B cell (primary cell): Measurements from ENCODE around the gene OSCAR. TPM values are rescaled to one million over a fixed set of nuclear protein-coding genes. Genes with fewer than 3 reads are reported as not detected.

ENCODE experiments used
- ATAC-seq: fragments of 200-7000 bp; cut with Tn5 transposase; one replicate; pipeline ENCODE4 v1.10.0; 2021; ENCODE audit warnings: low read depth, mild to moderate bottlenecking, moderate number of reproducible peaks, moderate library complexity
- CTCF ChIA-PET: fragments of 350-600 bp; sonication (Branson Sonifier 250); formaldehyde crosslinking; loops from one replicate; lab custom pipeline; 2021; ENCODE audit warnings: antibody characterized with exemption, inconsistent platforms; lab: Charles Lee
- POLR2A ChIA-PET: fragments of 350-600 bp; sonication (Branson Sonifier 250); formaldehyde crosslinking; loops from one replicate; lab custom pipeline; 2021; ENCODE audit warnings: antibody characterized with exemption; lab: Charles Lee
- DNase-seq: peaks from one replicate; pipeline ENCODE4 v3.0.0; 2013
- H2AFZ ChIP-seq: 2 replicates; pipeline ENCODE4 v1.6.1; 2012; ENCODE audit warnings: mild to moderate bottlenecking, low read depth, low read length; ENCODE audit not compliant: insufficient read depth, poor library complexity, severe bottlenecking
- H3K27ac ChIP-seq, 2 donors: 1 replicate in 1 of 2; 2 replicates in 1 of 2; pipeline ENCODE4 v1.5.1; 2012 to 2013; ENCODE audit warnings: low read length in 2 of 2, mild to moderate bottlenecking in 2 of 2, moderate library complexity in 1 of 2
- H3K27me3 ChIP-seq, 4 experiments: fragments of 200-600 bp in 1 of 4; sonication (generic) in 1 of 4; replicated peaks in 1 of 4; 1 replicate in 2 of 4; 2 replicates in 2 of 4; pipeline versions ENCODE4 v1.6.1 to v1.7.0; 2013 to 2016; ENCODE audit warnings: low read length in 3 of 4, mild to moderate bottlenecking in 2 of 4, mixed read lengths in 1 of 4, moderate library complexity in 1 of 4; ENCODE audit not compliant: insufficient read depth in 4 of 4, control insufficient read depth in 3 of 4; ENCODE audit errors: control extremely low read depth in 1 of 4
- H3K36me3 ChIP-seq, 2 experiments: replicated peaks in 1 of 2; 1 replicate in 1 of 2; 2 replicates in 1 of 2; pipeline versions ENCODE4 v1.6.1 to v1.7.1; 2013; ENCODE audit warnings: low read length in 1 of 2; ENCODE audit not compliant: insufficient read depth in 2 of 2, control insufficient read depth in 1 of 2; ENCODE audit errors: control extremely low read depth in 1 of 2, extremely low read depth in 1 of 2
- H3K4me1 ChIP-seq, 2 donors: fragments of 200-600 bp in 1 of 2; sonication (generic) in 1 of 2; 1 replicate in 1 of 2; 2 replicates in 1 of 2; pipeline versions ENCODE4 v1.5.1 to v1.6.1; 2013 to 2017; ENCODE audit warnings: low read length in 2 of 2; ENCODE audit not compliant: control insufficient read depth in 2 of 2, insufficient read depth in 2 of 2
- H3K4me2 ChIP-seq: replicated peaks from 2 replicates; pipeline ENCODE3; 2012; ENCODE audit warnings: mild to moderate bottlenecking, low read depth, low read length; ENCODE audit not compliant: poor library complexity, severe bottlenecking
- H3K4me3 ChIP-seq, 5 experiments: fragments of 200-600 bp in 1 of 5; sonication (generic) in 1 of 5; 1 replicate in 3 of 5; 2 replicates in 2 of 5; pipeline versions ENCODE4 v1.5.1 to v1.7.0; 2011 to 2016; ENCODE audit warnings: low read length in 4 of 5, mild to moderate bottlenecking in 4 of 5, low read depth in 2 of 5, control low read depth in 1 of 5, moderate library complexity in 1 of 5; ENCODE audit not compliant: insufficient read depth in 1 of 5; ENCODE audit errors: control extremely low read depth in 1 of 5, extremely low read depth in 1 of 5
- H3K79me2 ChIP-seq: fragments of 200-600 bp; sonication (generic); one replicate; pipeline ENCODE4 v1.6.0; 2016; ENCODE audit warnings: low read length; ENCODE audit not compliant: control insufficient read depth, insufficient read depth
- H3K9ac ChIP-seq: fragments of 200-600 bp; sonication (generic); 2 replicates; pipeline ENCODE4 v1.6.1; 2017; ENCODE audit warnings: mild to moderate bottlenecking, low read length, moderate library complexity
- H3K9me3 ChIP-seq, 3 donors: one replicate each; pipeline versions ENCODE4 v1.6.1 to v1.7.1; 2013; ENCODE audit warnings: low read length in 2 of 3; ENCODE audit not compliant: control insufficient read depth in 2 of 3, insufficient read depth in 1 of 3; ENCODE audit errors: control extremely low read depth in 1 of 3
- H4K20me1 ChIP-seq: 2 replicates; pipeline ENCODE4 v1.6.0; 2012; ENCODE audit warnings: mild to moderate bottlenecking, low read length; ENCODE audit not compliant: insufficient read depth, control insufficient read depth, poor library complexity, severe bottlenecking
- H3K27ac Mint-ChIP-seq: one replicate; pipeline ENCODE4 v1.8.0; 2021; ENCODE audit warnings: mixed read lengths
- H3K27me3 Mint-ChIP-seq: one replicate; pipeline ENCODE4 v1.8.0; 2021; ENCODE audit warnings: mixed read lengths
- H3K4me1 Mint-ChIP-seq: one replicate; pipeline ENCODE4 v1.8.0; 2021; ENCODE audit warnings: mixed read lengths
- H3K4me3 Mint-ChIP-seq: one replicate; pipeline ENCODE4 v1.8.0; 2021; ENCODE audit warnings: mixed read lengths
- H3K9me3 Mint-ChIP-seq: one replicate; pipeline ENCODE4 v1.8.0; 2022; ENCODE audit warnings: mixed read lengths; ENCODE audit not compliant: insufficient read depth
- EZH2 ChIP-seq: IDR thresholded peaks from 2 replicates; pipeline ENCODE4 v1.6.1; 2012; ENCODE audit warnings: borderline replicate concordance, low read depth, mild to moderate bottlenecking, moderate library complexity, low read length; ENCODE audit not compliant: insufficient read depth, poor library complexity, severe bottlenecking
- whole genome bisulfite sequencing: methylation state at CpG from one replicate; pipeline ENCODE4 v1.1.5; 2013; ENCODE audit warnings: missing lambda C conversion rate; ENCODE audit not compliant: insufficient coverage; 5-methylcytosine and 5-hydroxymethylcytosine counted together
- intact Hi-C: fragments of 100-400 bp; cut with micrococcal nuclease; formaldehyde crosslinking; loops from one replicate; pipeline ENCODE4 v1.10.0; 2022
- polyA plus RNA-seq: library from polyadenylated mRNA; depleted of rRNA; stranded (reverse); fragments of >200 nt; gene quantifications from 2 replicates; pipeline ENCODE4 v1.2.3, GENCODE V29; 2012
- total RNA-seq, 2 donors: library from RNA; stranded (reverse); fragments of 120-200 nt in 1 of 2; gene quantifications; 1 replicate in 1 of 2; 2 replicates in 1 of 2; pipeline versions ENCODE4 v1.2.3 to v1.2.4, GENCODE V29; 2013 to 2022
- TF ChIP-seq, protein P1 (sequence below): fragments of 200-600 bp; IDR thresholded peaks from one replicate; pipeline ENCODE4 v1.8.0; 2022; ENCODE audit warnings: antibody characterized with exemption, mild to moderate bottlenecking

Gene OSCAR
- total and polyA plus RNA-seq, 2 donors (not counting 1 experiment from before 2014, with no cell fraction given): 1.7 TPM; not detected in 1

DNA sequence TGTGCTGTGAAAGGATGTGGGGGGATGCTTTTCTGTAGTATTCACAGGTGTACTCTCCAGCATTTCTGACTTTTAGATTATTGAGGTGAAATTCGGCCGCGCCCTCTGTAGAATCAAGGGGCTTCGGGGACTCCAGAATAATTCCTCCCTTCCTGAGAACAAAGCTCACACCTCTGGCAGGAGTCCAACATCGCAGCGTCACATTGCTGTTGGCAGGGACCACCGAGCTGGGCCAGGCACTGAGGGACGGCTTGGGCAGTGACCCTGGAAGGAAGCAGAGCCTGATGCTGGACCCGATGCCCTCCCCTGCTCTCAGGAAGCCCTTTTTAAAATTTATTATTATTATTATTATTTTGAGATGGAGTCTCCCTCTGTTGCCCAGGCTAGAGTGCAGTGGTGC is 25.8 kb downstream of the OSCAR start:
- ChIA-PET CTCF (no interaction called here), POLR2A (no interaction called here)
- intact Hi-C loops: no loop called here

DNA sequence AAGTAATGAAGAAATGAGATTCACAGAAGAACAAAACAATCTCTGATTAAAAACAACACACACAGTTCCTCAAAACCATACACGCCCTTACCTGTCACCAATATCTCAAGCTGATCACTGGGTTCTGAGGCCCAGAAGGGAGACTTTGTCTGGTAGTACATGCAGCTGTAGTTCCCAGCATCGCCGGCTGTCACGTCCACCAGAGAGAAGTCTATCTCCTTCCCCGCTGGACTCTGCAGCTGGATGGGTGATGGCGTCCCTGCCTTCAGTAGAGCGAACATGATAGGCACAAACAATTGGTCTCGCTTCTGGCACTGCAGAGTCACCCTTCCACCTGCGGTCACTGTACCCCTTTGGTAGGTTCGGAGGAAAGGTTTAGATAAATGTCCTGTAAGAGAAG is 26.8 kb downstream of the OSCAR start:
- Histone ChIP-seq H3K4me1 (no peaks in the 10 kb centered on the region), H3K4me3 (no peak overlapping the region), H3K9ac (no peak overlapping the region), H3K4me2 (no peak overlapping the region), H3K79me2 (no peaks in the 10 kb centered on the region), H3K36me3 (no peaks in the 10 kb centered on the region), H4K20me1 (no peaks in the 10 kb centered on the region), H3K27me3 (no peaks in the 10 kb centered on the region), H3K9me3 (peaks cover 0 to 19% (median 0%) of the 10 kb centered on the region in 3 donors), H2AFZ (no peak overlapping the region), H3K27ac (no peak overlapping the region)
- TF ChIP-seq, protein P1, sequence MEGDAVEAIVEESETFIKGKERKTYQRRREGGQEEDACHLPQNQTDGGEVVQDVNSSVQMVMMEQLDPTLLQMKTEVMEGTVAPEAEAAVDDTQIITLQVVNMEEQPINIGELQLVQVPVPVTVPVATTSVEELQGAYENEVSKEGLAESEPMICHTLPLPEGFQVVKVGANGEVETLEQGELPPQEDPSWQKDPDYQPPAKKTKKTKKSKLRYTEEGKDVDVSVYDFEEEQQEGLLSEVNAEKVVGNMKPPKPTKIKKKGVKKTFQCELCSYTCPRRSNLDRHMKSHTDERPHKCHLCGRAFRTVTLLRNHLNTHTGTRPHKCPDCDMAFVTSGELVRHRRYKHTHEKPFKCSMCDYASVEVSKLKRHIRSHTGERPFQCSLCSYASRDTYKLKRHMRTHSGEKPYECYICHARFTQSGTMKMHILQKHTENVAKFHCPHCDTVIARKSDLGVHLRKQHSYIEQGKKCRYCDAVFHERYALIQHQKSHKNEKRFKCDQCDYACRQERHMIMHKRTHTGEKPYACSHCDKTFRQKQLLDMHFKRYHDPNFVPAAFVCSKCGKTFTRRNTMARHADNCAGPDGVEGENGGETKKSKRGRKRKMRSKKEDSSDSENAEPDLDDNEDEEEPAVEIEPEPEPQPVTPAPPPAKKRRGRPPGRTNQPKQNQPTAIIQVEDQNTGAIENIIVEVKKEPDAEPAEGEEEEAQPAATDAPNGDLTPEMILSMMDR: no peak
- no peak for TF ChIP-seq EZH2
- WGBS: 86% methylated on average over 10 of the region's 10 CpGs
- no peaks in the 10 kb centered on the region for H3K9me3 Mint-ChIP-seq
- CTCF ChIA-PET: no interaction called here
- no peak overlapping the region for H3K27ac Mint-ChIP-seq
- peaks cover 6% of the 10 kb centered on the region for H3K27me3 Mint-ChIP-seq
- H3K4me3 Mint-ChIP-seq: no peak overlapping the region
- intact Hi-C loops: no loop called here
- POLR2A ChIA-PET: no interaction called here
- H3K4me1 Mint-ChIP-seq: no peaks in the 10 kb centered on the region
- ATAC-seq: no peak
- no peak for DNase-seq

More for the DNA sequence above, 25.8 kb downstream of the OSCAR start:
- Mint-ChIP-seq H3K27ac (no peak overlapping the region), H3K4me1 (no peaks in the 10 kb centered on the region), H3K9me3 (no peaks in the 10 kb centered on the region), H3K4me3 (no peak overlapping the region), H3K27me3 (peaks cover 6% of the 10 kb centered on the region)
- Histone ChIP-seq H3K4me2 (no peak overlapping the region), H3K27me3 (no peaks in the 10 kb centered on the region), H3K79me2 (no peaks in the 10 kb centered on the region), H3K9ac (no peak overlapping the region), H3K36me3 (no peaks in the 10 kb centered on the region), H2AFZ (no peak overlapping the region), H3K27ac (no peak overlapping the region), H3K4me1 (no peaks in the 10 kb centered on the region), H3K4me3 (no peak overlapping the region), H4K20me1 (no peaks in the 10 kb centered on the region), H3K9me3 (peaks cover 0 to 17% (median 0%) of the 10 kb centered on the region in 3 donors)
- ATAC-seq: no peak
- DNase-seq: no peak
- no peak for TF ChIP-seq EZH2
- WGBS: 90% methylated on average over 5 of the region's 9 CpGs
